Choroid plexus epithelial cell (primary cell): Measurements from ENCODE around the gene ADK.
A peak's percentile ranks its signal among the peaks of the same experiment; 100 is the strongest.

Experiments used
- DNase-seq: peaks from one replicate; pipeline ENCODE4 v3.0.0-alpha.2; 2010; ENCODE audit warnings: low read depth
- H3K4me3 ChIP-seq: 2 replicates; pipeline ENCODE4 v1.5.1; 2011; ENCODE audit warnings: low read depth, mild to moderate bottlenecking, control low read depth, low read length, moderate library complexity
- TF ChIP-seq, protein P1 (sequence below): conservative IDR thresholded peaks from 2 replicates; pipeline ENCODE4 v1.5.1; 2011; ENCODE audit warnings: low read depth, mild to moderate bottlenecking, control low read depth, inconsistent platforms, low read length, moderate library complexity

ADK gene

DNA sequence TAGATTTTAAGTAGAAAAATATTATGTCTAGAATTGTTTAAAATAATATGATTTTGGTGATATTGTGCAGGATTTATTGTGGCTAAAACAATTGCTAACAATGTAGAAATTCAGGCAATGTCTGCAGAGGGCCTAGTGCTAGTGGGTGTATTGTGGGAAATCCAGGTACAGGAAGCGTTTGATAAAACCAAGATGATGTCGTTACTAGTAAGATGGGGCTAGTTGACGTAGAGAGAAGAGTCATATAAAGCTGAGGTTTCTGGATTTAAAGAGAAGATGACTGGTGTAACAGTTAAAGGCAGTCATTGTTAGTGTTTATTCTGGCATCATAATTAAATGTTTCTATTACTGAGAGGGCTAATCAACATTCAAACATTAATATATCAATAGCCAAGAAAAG is 43.5 kb downstream of the ADK start:
- TF ChIP-seq, protein P1, sequence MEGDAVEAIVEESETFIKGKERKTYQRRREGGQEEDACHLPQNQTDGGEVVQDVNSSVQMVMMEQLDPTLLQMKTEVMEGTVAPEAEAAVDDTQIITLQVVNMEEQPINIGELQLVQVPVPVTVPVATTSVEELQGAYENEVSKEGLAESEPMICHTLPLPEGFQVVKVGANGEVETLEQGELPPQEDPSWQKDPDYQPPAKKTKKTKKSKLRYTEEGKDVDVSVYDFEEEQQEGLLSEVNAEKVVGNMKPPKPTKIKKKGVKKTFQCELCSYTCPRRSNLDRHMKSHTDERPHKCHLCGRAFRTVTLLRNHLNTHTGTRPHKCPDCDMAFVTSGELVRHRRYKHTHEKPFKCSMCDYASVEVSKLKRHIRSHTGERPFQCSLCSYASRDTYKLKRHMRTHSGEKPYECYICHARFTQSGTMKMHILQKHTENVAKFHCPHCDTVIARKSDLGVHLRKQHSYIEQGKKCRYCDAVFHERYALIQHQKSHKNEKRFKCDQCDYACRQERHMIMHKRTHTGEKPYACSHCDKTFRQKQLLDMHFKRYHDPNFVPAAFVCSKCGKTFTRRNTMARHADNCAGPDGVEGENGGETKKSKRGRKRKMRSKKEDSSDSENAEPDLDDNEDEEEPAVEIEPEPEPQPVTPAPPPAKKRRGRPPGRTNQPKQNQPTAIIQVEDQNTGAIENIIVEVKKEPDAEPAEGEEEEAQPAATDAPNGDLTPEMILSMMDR, result no peak
- H3K4me3 ChIP-seq, result no peak overlapping the region
- DNase-seq, result no peak

DNA sequence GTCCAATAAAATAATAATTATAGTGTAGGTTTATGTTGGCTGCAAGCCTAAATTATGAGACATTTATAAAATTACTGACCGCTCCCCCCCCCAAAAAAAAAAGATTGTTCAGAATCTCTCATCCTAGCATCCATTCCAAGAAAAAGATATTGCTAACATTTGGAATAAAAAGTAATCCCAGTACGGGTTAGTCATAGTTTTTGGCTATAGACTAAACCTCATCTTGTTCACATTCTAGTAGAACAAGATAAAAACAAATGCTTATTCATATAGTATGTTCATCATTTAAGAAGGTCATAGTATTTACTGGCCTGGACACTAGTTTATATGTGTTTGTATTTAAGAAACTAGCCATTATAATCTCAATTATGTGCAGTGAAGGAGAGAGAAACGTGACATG is 44.0 kb downstream of the ADK start:
- TF ChIP-seq, protein P1, result no peak
- H3K4me3 ChIP-seq, result no peak overlapping the region
- no peak for DNase-seq

DNA sequence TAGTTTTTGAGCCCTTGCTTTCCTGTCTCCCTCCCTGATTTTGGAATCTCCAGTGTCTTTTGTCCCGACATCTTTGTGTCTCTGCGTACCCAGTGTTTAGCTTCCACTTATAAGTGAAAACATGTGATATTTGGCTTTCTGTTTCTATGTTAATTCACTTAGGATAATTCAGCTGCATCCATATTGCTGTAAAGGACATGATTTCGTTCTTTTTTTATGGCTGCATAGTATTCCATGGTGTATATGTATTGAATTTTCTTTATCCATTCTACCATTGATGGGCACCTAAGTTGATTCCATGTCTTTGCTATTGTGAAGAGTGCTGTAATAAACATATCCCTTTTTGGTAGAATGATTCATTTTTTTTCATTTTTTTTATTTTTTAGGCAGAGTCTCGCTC is 48.3 kb downstream of the ADK start:
- H3K4me3 ChIP-seq, result no peak overlapping the region
- TF ChIP-seq, protein P1, result no peak
- DNase-seq, result no peak

DNA sequence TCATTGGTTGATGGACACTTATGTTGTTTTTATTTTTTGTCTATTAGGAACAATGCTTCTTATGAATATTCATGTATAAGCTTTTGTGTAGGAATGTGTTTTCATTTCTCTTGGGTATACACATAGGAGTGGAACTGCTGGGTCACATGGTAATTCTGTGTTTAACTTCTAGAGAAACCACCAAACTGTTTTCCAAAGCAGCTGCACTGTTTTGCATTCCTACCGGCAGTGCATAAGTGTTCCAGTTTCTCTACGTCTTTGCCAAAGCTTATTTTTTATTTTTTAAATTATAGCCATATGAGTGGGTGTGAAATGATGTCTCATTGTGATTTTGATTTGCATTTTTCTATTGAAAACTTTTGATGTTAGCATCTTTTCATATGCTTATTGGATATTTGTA is 51.3 kb downstream of the ADK start:
- no peak overlapping the region for H3K4me3 ChIP-seq
- TF ChIP-seq, protein P1, result peak; percentile 6
- DNase-seq, result peak; percentile 54

DNA sequence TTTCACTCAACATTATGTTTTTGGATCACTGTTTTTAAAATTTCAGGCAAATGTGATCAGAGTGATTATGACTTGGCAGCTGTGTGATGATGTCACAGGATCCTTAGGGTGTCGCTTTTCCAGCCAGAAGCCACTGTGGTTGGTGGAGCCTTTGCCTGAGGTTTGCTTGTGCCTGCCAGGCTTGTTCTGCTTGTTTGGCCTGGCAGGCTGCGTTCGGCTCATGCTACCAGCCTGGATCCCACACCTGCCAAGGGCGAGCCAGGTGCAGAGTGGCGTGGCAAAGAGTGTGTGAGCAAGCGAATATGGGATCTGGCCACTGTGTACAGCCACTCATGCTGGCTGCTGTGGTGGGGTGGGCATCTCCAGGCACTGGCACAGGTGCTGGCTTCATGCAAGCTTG is 55.7 kb downstream of the ADK start:
- no peak for DNase-seq
- TF ChIP-seq, protein P1, result no peak
- H3K4me3 ChIP-seq, result no peak overlapping the region

DNA sequence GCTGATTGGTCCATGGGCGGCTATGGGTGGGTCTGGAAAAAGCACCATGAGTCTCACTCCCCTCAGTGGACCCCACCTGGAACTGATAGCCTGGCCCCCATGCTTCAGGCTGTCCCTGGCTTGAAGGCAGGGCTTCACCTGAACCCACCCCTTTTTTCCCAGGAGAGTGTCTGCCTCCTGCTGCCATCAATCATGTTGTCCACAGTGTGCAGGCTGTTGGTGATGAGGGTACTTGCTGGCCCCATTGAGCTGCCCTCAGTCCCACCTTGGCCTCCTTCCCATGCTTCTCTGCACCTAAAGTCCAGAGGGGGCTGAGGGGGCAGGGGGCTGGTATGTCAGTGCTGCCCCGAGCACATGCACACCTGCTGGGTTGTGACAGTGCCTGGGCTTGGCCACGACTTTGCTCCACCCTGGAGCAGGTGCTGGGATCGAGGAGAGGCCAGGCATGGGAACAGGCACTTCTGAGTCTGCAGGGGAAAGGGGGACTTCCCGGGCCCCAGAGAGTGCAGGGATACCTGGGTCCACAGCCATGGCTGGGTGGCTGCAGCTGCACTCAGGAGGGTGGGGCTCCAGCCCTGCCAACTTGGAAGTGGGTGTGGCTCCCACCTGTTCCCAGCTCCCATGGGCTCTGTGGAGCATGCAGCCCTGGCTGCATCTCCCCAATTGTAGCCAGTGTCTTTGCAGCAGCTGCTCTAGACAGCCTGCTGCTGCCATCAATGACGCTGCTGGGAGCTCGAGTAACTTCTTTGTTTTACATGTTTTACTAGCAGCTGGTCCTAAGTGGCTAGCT is 56.9 kb downstream of the ADK start:
- no peak for DNase-seq
- no peak overlapping the region for H3K4me3 ChIP-seq
- TF ChIP-seq, protein P1, result no peak

DNA sequence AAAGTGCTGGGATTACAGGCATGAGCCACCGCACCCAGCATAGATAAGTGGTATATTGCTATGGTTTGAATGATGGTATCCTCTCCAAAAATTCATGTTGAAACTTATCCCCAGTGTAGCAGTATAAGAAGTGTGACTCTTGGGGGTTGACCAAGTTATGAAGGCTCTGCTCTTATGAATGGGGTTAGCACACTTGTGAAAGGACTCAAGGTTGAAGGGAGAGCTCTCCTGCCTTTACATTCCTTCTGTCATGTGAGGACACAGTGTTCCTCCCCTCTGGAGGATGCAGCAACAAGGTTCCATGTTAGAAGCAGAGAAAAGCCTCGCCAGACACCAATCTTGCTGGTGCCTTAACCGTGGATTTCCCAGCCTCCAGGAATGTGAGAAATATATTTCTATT is 58.0 kb downstream of the ADK start:
- TF ChIP-seq, protein P1, result no peak
- peak; percentile 17 for DNase-seq
- no peak overlapping the region for H3K4me3 ChIP-seq
